Stimulated activated CD4-positive, alpha-beta T cell treated with anti-CD3 and anti-CD28 coated beads, Interleukin-12 subunit alpha, Interleukin-12 subunit beta, amount 100 ng/mL, for 48 hours (primary cell): ENCODE results near the gene NCOA5.
A peak's percentile ranks its signal among the peaks of the same experiment; 100 is the strongest.
"Not testable (repeated sequence)": the region's sequence is repeated elsewhere in the genome, so short reads cannot be mapped to it uniquely, and the experiment has no call there.

Experiments used
- DNase-seq, 3 donors: peaks; one replicate each; pipeline ENCODE4 v3.0.0-alpha.2; 2020; ENCODE audit warnings: low read depth in 2 of 3, low spot score in 1 of 3

The NCOA5 gene

DNA sequence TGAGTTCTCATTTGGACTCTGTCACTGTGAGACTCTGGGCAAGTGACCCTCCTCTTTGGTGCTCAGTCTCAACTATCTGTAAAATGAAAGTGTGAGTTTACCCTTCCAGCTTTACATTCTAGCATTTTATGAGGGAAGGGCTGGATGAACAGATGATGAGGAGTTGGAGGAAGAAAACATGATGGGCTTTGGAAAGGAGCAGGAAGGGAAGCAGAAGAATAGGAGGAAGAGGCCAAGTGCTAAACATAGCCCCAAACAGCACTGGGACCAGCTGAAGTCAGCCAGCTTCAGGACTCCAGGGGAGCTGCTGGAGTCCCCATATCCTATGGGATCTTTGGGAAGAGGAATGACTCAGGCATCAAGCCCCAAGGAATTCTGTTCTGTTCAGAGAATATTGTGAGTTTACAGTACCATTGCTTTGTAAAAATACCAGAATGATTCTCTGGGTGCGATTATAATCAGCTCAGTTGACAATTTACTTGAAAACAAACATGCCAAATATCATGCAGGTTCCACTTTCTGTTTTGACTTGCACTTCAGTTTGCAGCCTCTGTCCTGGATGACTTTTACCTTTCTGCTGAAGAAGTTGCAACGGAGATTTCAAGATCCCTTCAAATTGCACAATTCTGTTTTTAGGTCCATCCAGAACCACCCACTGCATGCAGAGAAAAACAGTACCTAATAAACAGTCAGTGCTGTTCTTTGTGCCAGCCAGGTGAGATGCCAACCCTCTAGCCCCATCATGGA is 31.6 kb upstream of the NCOA5 start:
- DNase-seq = no peak

DNA sequence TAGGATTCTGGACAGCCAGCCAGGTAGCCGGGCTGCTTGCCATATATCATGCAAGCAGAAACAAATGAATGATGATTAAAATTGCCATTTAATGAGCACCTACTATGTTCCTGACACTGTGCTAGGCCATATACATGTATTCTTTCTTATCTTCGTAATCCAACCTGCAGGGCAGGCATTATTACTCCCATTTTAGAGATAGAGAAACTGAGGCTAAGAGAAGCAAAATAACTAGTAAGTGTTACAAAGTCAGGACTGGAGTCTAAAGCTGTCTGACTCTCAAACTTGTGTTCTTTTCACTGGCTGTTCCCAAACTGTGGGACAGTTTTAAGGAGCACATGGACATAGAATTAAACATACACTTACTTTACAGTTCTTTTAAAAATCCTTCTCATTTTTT is 30.4 kb upstream of the NCOA5 start:
- no peak for DNase-seq

DNA sequence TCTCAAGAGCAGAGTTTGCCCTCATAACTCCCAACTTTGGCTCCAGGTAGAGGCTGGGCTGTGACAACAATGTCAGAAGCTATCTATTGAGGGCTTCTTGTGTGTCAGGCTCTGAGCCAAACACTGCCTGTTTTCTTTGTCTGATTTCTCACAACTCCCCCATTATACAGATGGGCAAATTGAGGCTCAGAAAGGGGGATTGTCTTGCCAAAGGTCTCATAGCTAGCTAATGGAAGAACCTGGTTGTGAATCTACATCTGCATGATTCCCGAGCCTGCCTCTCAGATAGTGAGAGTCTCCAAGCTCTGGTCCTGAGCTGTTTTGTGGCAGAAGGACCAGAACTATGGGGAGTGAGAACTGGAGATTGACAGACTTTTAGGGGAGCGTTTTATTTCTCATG is 29.8 kb upstream of the NCOA5 start:
- DNase-seq = no peak

DNA sequence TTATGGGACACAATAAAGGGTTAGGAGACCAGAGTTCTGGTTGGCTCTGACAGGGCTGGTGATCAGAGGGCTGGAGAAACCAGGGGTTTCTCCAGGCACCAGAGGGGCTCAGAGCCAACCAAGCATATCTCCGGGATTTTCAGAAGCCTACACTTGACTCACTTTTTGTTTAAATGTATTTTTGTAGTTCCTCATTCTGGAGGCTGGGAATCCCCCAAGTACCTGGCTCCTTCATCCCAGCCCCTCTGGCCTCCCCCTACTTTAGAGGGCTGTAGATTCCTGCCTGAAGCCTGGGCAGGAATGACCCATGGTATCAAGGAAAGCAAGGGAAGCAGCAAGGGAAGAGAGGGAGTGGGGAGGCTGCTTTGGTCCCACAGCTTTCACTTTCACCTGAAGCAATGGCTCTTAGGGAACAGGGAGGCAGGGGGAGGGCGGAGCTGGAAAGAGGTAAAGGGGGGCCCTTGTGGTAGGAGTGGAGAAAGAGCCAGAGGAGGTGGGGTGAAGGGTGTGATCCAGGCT is 29.3 kb upstream of the NCOA5 start:
- no peak for DNase-seq

DNA sequence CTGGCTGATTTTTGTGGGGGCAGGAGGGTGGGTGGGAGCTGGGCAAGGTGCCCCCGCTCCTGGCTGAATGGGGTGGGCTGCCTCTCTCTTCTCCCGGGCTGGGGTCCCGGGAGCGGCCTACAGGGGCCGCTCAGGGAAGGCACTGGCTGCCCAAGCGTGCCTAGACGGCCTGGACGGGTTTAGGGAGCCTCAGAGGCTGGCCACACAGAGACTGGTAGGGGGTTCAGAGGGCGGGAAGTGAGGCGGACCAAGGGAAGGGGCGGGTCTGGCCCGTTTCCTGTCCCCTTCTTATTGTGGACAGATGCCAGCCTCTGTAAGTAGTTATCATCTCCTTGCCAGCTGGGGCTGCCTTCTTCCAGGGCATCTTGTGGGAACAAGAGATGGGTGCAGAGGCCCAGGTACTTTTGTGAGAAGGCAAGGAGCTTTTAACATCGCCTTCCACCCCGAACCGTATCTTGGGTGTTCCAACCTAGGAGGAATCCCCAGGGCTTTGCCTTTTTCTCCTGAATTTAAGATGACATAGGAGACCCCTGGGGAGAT is 28.8 kb upstream of the NCOA5 start:
- DNase-seq = no peak

DNA sequence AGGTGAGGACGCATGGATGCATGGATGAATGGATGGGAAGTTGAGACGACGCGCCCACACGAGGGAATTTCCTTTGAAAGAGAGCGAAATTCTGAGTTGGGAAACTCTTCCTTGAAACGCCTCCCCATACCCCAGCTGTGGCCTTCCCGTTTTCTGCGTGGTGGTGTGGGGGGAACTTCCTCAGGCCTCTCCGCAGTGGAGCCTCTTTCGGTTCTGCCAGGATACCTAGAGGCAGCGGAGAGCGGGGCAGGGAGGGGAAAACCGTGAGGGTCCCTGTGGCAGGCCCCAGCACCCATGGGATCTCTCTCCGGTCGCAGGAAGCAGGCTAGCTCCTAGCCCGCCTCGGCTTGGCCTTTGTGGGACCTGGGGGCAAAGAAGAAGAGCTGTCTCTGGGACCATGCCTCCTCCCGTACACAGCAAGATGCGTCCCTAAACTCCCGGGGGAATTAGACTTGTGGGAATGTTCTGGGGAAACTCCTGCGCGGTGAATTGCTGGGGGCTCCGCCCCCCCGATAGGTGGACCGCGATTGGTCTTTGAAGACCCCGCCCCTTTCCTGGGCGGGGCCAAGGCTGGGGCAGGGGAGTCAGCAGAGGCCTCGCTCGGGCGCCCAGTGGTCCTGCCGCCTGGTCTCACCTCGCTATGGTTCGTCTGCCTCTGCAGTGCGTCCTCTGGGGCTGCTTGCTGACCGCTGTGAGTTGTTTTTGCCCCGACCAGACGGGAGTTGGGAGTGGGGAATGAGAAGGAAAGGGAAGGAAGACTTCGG is 28.1 kb upstream of the NCOA5 start, which contains the start of gene CD40:
Gene CD40, plus strand, starts transcription at position 611 of the 764 bp plus-strand sequence. Its CDS starts 30 bp downstream, at position 641.
- peak; percentile 28 to 56 (median 56) for DNase-seq

DNA sequence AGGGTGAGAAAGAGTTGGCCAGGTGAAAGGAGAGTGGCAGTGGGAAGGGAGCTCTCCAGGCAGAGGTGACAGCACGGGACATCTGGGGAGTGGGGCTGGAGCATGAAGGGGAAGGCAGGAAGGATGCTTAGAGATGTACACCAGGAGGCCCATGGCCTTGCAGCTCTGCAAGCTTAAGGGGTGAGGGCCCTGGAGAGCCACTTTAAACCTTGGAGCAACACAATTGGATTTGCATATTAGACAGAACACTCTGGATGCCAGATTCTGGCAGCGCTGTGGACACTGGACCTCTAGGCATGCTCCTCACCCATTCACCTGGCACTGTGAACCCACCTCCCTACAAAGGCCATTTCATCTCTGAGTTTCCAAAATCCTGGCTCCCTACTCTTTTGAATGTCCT is 24.7 kb upstream of the NCOA5 start:
- DNase-seq = no peak

DNA sequence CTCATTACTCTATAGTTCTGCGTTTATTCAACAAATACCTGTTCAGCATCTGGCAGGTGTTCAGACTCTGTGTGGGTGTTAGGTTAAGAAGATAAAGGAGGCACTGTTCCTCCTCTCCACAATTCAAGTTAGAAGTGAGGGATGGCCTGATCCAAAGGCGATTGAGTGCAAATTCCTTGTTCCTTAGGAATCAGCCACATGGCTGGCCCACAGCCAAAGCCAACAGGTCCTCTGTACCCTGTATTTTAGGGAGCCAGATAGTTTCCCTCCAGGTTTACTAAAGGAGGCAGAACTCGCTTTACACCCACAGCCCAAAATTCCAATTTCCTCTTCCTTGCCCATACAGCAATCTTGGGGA is 23.3 kb upstream of the NCOA5 start:
- no peak for DNase-seq

DNA sequence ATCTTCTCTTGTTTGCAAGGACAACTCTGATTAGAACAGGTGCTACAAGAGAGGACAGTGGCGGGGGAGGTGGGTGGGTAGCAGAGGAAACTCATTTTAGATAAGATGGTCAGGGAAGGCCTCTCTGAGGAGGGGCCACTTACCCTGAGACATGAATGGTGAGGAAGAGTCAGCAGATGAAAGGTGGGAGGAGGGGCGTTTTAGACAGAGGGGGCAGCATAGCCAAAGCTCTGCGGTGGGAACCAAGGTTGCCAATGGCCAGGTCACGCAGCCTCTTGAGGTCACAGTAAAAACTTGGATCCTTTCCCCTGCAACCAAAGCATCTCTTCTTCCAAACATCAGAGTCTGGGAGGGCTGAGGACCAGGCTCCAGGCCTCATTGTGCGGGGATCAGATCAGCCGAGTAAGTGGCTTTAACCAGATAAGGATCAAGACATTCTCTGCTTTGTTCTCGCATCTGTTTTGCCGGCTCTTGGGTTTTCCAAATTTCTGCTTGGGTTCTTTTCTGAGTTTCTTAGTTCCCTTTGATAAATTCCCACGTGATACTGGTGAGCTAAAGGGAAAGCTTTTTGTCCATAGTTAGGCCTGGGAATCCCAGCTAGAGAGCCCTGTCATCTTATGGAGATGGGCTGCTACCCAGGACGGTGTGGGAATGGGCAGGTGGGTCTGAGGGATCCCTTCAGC is 22.8 kb upstream of the NCOA5 start:
- DNase-seq = no peak

DNA sequence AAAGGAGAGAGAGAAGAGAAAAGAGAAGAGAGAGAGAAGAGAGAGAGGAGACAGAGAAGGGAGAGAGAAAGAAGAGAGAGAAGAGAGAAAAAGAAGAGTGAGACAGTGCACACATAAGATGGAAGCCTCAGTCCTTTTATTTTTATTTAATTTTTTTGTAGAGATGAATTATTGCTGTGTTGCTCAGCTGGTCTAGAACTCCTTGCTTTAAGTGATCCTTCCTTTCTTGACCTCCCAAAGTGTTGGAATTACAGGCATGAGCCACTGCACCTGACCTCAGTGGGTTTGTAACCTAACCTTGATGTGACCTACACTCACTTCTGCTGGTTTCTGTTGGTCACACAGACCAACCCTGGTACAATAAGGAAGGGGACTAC is 22.1 kb upstream of the NCOA5 start:
- no peak for DNase-seq

DNA sequence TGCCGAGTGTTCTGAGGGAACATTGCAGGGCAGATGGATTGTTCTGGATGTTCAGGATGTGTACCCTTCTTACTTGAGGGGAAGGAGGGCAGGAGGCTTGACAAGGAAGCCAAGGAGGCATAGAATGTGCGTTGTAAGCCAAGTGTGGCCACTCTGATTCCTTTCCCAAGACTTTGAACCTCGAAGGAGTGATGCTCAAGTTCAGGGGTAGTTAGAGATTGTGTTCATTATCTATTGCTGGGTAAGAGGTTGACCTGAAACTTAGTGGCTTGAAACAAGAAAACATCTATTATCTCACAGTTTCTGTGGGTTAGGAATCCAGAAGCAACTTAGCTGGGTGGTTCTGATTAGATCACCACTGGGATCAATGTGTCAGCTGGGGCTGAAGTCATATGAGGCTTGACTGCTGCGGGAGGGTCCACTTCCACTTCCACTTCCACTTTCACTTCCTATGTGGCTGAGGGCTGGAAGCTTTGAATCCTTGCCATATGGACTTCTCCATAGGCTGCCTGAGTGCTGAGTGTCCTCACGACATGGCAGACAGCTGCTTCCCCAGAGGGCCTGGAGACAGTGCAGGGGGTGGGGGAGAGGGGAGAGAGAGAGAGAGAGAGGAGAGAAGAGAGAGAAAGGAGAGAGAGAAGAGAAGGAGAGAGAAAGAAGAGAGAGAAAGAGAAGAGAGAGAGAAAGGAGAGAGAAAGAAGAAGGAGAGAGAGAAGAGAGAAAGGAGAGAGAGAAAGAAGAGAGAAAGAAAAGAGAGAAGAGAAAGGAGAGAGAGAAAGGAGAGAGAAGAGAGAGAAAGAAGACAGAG is 21.5 kb upstream of the NCOA5 start:
- DNase-seq = peak in 2 of 3 donors; percentile 18 to 25

DNA sequence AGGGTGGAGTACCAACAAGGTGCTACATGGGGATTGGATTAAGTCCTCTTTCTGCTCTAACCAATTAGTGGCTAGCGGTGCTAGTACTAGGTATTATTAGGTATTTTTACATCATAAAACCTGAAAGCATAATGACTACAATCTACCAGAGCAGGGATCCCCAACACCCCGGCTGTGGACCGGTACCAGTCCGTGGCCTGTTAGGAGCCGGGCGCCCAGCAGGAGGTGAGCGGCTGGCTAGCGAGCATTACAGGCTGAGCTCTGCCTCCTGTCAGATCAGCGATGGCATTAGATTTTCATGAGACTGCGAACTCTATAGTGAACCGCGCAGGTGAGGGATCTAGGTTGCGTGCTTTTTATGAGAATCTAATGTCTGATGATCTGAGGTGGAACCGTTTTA is 19.2 kb upstream of the NCOA5 start:
- no peak for DNase-seq

DNA sequence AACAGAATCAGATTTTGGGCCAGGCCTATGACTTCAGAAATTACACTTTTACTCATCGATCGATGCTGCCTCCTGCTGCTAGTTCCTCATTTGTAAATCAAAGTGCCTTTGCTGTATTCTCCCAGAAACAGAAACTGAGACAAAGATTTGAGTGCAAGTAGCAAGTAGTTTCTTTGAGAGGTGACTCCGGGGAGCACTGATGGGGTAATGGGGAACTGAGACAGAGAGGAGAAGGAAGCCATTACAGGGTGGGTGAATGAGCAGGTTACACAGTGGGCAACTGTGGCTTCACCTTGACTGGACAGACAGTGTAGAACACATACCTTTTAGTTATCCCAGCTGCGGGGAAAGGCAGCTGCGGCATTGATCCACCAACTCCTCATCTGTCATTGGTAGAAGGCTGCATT is 18.7 kb upstream of the NCOA5 start:
- no peak for DNase-seq

DNA sequence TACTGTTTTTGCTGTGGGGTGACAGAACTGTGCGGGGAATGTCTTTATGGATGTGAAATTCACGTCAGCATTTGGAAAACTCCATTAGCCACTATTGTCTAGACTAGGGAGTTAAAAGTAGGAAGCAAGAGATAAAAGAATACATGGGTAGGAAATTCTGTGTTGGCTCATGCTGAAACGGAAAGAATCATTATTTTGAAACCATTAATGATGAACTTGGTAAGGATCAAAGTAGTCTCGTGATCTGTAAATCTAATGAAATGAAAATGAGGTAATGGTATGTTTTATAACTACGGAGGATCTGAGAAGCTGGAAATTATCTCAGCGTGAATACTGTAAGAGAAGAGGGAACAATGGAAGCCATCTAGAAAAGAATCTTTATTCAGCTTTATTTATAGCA is 17.3 kb upstream of the NCOA5 start:
- no peak for DNase-seq

DNA sequence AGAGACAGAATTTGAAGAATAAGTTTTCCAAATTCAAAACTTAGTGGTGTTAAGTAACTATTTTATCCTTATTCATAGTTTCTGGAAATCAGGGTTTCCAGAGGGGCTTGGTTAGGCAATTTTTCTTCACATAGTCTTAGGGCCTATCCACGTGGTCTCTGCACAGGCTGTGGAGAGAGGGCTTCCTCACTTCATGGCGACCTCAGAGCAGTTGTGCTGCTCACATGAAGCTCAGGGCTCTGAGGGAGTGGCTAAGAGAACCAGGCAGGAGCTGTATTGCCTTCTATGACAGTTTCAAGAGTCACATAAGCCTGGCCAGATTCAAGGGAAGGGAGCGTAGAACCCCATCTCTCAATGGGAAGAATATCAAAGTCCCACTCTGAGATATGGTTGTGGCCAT is 14.5 kb upstream of the NCOA5 start:
- DNase-seq = no peak

DNA sequence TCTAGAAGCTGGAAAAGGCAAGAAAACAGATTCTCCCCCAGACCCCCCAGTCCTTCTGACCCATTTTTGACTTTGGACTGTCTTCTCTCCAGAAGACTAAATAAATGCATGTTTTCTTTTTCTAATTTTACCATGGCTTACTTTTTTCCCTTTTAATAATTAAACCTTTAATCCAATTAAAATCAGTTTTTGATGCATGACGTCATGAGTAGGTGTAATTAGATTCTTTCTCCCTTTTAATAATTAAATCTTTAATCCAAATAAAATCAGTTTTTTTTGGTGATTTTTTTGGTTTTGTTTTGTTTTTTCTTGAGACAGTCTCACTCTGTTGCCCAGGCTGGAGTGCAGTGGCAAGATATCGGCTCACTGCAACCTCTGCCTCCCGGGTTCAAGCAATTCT is 13.2 kb upstream of the NCOA5 start:
- no peak for DNase-seq

DNA sequence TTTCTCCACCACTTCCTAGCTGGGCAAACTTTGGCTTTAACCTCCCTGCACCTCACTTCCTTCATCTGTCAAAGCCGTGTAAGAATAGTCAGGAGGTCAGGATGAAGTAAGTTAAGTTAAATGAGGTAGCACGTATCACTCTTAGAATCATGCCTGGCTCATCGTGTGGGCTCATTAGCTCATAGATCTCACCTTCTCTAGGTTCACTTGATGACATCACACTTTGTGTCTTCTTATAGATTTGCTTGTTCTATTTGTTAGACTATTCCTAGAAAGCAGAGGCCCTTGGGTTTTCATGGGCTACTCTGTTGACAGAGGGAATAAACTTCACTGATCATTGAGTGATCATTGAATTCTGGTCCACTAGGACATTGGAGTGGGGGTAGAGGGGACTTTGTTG is 12.2 kb upstream of the NCOA5 start:
- DNase-seq = no peak

DNA sequence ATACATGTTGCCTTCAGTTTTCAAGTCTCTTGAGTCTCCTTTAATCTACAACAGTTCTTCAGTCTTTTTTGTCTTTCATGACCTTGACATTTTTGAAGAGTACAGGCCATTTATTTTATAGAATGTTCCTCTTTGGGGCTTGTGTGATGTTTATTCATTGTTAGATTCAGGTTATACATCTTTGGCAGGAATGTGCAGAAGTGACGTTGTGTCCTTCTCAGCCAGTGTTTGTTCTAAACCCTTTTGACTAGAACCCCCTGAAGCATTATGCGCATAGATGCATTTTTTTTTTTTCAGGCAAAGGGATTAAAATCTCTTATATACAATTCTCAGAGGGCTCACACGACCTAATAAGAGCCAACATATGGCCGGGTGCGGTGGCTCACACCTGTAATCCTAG is 11.2 kb upstream of the NCOA5 start:
- no peak for DNase-seq

DNA sequence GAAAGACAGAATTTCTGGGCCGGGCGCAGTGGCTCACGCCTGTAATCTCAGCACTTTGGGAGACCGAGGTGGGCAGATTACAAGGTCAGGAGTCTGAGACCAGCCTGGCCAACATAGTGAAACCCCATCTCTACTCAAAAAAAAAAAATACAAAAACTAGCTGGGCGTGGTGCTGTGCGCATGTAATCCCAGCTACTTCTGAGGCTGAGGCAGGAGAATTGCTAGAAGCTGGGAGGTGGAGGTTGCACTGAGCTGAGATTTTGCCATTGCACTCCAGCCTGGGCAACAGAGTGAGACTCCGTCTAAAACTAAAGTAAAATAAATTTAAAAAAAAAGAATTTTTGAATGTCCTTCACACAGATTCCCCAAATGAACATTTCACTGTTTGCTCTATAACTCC is 10.7 kb upstream of the NCOA5 start:
- DNase-seq = not testable (repeated sequence)

DNA sequence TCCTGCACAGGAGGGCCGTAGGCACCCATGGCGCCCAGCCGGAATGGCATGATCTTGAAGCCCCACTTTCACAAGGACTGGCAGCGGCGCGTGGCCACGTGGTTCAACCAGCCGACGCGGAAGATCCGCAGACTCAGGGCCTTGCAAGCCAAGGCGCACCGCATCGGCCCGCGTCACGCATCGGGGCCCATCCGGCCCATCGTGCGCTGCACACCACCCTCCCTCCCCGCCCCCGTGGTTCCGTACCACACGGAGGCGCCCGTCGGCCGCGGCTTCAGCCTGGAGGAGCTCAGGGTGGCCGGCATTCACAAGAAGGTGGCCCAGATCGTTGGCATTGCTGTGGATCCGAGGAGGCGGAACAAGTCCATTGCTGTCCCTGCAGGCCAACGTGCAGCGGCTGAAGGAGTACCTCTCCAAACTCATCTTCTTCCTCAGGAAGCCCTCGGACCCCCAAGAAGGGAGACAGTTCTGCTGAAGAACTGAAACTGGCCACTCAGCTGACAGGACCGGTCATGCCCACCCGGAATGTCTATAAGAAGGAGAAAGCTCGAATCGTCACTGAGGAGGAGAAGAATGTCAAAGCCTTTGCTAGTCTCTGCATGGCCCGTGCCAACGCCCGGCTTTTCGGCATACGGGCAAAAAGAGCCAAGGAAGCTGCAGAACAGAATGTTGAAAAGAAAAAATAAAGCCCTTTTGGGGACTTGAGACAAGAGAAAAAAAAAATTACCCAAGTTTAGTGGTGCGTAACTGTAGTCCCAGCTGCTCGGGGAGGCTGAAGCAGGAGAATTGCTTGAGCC is 9.9 kb upstream of the NCOA5 start:
- DNase-seq = no peak
